ENCODE data around the gene SYNDIG1.

SYNDIG1 gene

GRCh38 chr20:24529369-24529719 is 59.9 kb downstream of the SYNDIG1 start:
- no peak for TF ChIP-seq CTCF (IDR thresholded peaks at IDR 0.05; ENCODE audit: control extremely low read depth, extremely low read depth, low read depth, missing control alignments)
- CTCF ChIA-PET = no interaction called here
- DNase-seq (ENCODE audit: extremely low spot score) = no peak
- POLR2A ChIA-PET = no interaction called here

- ChIA-PET POLR2A (no interaction called here), CTCF (no interaction called here)
- TF ChIP-seq CTCF (IDR thresholded peaks at IDR 0.05; ENCODE audit: control extremely low read depth, extremely low read depth, low read depth, missing control alignments) = no peak
- DNase-seq (ENCODE audit: extremely low spot score) = no peak
Measured at GRCh38 chr20:24530131-24530680, 60.8 kb downstream of the SYNDIG1 start.

- no peak for TF ChIP-seq CTCF (IDR thresholded peaks at IDR 0.05; ENCODE audit: control extremely low read depth, extremely low read depth, low read depth, missing control alignments)
- no peak for DNase-seq (ENCODE audit: extremely low spot score)
- POLR2A ChIA-PET = no interaction called here
- CTCF ChIA-PET = no interaction called here
Measured at GRCh38 chr20:24531202-24531601, 61.8 kb downstream of the SYNDIG1 start.

GRCh38 chr20:24531631-24532419 is 62.4 kb downstream of the SYNDIG1 start:
- no peak for DNase-seq (ENCODE audit: extremely low spot score)
- POLR2A ChIA-PET = no interaction called here

GRCh38 chr20:24533449-24533848 is 64.0 kb downstream of the SYNDIG1 start:
- no peak for DNase-seq (ENCODE audit: extremely low spot score)

More at GRCh38 chr20:24531631-24532419, 62.4 kb downstream of the SYNDIG1 start:
- CTCF ChIA-PET = interaction anchor here (1.1 kb wide), 1 partner anchor 10 kb away, joined by 3 read pairs; no protein-coding TSS in a partner anchor
- no peak for TF ChIP-seq CTCF (IDR thresholded peaks at IDR 0.05; ENCODE audit: control extremely low read depth, extremely low read depth, low read depth, missing control alignments)

GRCh38 chr20:24534282-24534681 is 64.9 kb downstream of the SYNDIG1 start:
- ChIA-PET POLR2A (no interaction called here), CTCF (no interaction called here)
- no peak for DNase-seq (ENCODE audit: extremely low spot score)
- no peak for TF ChIP-seq CTCF (IDR thresholded peaks at IDR 0.05; ENCODE audit: control extremely low read depth, extremely low read depth, low read depth, missing control alignments)

More at GRCh38 chr20:24533449-24533848, 64.0 kb downstream of the SYNDIG1 start:
- ChIA-PET POLR2A (no interaction called here), CTCF (interaction anchor here (0.9 kb wide), 1 partner anchor 10 kb away, joined by 3 read pairs; no protein-coding TSS in a partner anchor)
- TF ChIP-seq CTCF (IDR thresholded peaks at IDR 0.05; ENCODE audit: control extremely low read depth, extremely low read depth, low read depth, missing control alignments) = no peak

Data from GM10248 (cell line).